ENCODE data around the gene MRGPRF. TPM values are rescaled to one million over a fixed set of nuclear protein-coding genes. Genes with fewer than 3 reads are reported as not detected.
A peak's percentile ranks its signal among the peaks of the same experiment; 100 is the strongest.

MRGPRF gene, protein sequence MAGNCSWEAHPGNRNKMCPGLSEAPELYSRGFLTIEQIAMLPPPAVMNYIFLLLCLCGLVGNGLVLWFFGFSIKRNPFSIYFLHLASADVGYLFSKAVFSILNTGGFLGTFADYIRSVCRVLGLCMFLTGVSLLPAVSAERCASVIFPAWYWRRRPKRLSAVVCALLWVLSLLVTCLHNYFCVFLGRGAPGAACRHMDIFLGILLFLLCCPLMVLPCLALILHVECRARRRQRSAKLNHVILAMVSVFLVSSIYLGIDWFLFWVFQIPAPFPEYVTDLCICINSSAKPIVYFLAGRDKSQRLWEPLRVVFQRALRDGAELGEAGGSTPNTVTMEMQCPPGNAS
- total RNA-seq (2014; rRNA removed; shearing (Covaris generic)) (25.3 and 36.0 TPM in 2 replicates), polyA plus RNA-seq (2016; fragmentation: Nextera tagmentation; extraction: Ambion mirVana) (20.7 and 21.2 TPM in 2 replicates)

DNA sequence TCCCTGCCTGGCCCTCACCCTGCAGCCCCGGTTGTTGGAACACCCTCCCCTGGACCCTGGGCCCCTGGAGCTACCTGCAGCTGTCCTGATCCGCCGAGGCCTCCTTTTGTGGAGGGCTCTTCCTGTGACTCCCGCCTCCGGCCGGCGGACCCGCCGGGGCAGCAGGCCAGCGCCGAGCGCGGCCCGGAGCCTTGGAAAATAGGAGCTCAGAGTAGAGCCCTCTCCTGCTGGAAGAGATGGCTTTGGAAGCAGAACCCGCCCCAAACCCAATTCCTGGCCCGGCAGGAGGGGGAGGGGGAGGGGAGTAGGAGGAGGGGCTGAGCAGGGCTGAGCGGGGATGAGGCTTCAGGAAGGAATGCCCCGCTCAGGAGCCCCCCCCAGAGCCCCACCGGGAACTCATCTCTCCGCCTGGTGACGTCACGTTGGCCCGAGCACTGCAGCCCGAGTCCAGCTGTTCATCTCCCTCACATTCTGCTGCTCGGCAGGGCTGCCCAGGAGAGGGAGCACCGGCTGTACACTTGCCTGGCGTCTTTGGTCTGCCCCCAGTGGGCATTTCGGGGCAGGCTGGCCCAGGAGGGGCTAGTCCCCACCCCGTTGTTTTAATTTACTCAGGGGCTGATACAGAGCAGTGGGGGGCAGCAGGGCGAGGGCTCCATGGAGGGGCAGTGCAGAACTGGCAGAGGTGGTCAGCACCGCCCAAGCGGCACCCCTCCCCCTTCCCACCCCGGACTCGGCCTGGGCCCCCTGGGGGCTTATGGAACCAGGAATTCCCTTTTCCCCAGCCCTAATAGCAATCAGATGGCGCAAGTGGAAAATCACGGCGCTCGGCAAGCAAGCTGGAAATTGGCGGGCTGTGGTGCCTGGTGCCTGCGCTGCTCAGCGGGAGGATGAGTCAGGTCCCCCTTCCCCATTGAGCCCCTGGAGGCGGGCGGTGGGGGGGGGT lies at the start of gene MRGPRF:
TSS of gene MRGPRF (minus strand) at position 238 of the 943 bp plus-strand sequence. CDS start 3,345 bp downstream, outside the sequence.
- peak within 1 kb of the TSS; percentile 76 for H3K4me3 ChIP-seq
- WGBS, 2 experiments (ENCODE audit: low coverage in 1 of 2, low lambda C conversion rate in 2 of 2, missing lambda C conversion rate in 2 of 2): 1% methylated on average over 34 to 37 of the region's 43 CpGs
- H3F3A ChIP-seq (ENCODE audit: insufficient read depth): peaks cover 3% of the 10 kb centered on the region
- peak within 1 kb of the TSS; percentile 90 for H3K9ac ChIP-seq
- DNase-seq: peak; percentile 92
- peak within 1 kb of the TSS; percentile 64 for H2AFZ ChIP-seq
- peaks cover 37% of the 10 kb centered on the region for H3K4me1 ChIP-seq (ENCODE audit: insufficient read depth)
- TF ChIP-seq EZH2 (IDR thresholded peaks at IDR 0.05; ENCODE audit: insufficient read depth, poor library complexity, severe bottlenecking): no peak
- no peak for TF ChIP-seq EZH2phosphoT487 (IDR thresholded peaks at IDR 0.05; ENCODE audit: insufficient read depth, low read depth)
- peak within 1 kb of the TSS; percentile 97 for H3K27ac ChIP-seq
- in situ Hi-C loops (cut with MboI): no loop called here
- H3K4me2 ChIP-seq (ENCODE audit: unreplicated experiment): peak within 1 kb of the TSS; percentile 95
- no peaks in the 10 kb centered on the region for H3K27me3 ChIP-seq (replicated peaks; ENCODE audit: insufficient read depth)
- no peaks in the 10 kb centered on the region for H3K9me3 ChIP-seq (ENCODE audit: low read depth)
- H4K20me1 ChIP-seq (ENCODE audit: insufficient read depth): no peaks in the 10 kb centered on the region
- H3K79me2 ChIP-seq (ENCODE audit: insufficient read depth): 0 out of 2 replicates have a peak, but pooled peaks cover 11% of the 10 kb centered on the region
- H3K9me2 ChIP-seq (ENCODE audit: insufficient read depth): no peaks in the 10 kb centered on the region
- no peaks in the 10 kb centered on the region for H3K36me3 ChIP-seq (ENCODE audit: low read depth)

DNA sequence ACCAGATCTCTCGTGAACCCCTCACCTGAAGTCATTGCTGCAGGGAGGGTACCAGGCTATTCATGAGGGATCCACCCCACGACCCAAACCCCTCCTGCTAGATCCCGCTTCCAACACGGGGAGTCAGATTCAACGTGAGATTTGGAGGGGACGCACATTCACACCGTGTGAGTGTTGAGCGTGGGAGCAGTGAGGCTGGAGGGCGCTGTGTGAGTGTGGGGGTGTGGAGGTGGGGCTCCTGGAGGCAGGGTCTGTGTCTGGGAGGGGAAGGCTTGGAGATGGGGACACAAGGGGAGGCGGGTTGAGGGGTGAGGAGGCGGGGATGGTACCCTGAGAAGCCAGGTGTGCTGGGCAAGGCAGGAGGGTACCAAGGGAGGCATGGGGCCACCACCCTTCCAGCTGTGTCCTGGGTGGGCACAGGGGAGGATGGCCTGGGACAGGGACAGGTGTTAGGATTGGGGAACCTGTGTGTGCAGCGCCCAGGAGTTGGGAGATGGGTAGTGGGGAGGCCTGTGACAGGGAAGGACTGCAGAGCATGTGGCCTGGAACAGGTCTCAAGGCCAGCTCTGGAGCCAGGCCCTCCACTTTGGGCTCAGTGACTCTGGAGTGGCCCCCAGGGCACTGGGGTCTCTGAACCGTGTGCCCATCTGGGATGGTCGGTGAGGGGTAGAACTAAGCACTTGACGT lies 49.3 kb upstream of the MRGPRF start:
- in situ Hi-C loops (cut with MboI): no loop called here
- DNase-seq: no peak
- Histone ChIP-seq H3K27ac (no peak overlapping the region), H3K79me2 (ENCODE audit: insufficient read depth) (no peaks in the 10 kb centered on the region; the same call in 1 of the 2 replicates), H3K27me3 (replicated peaks; ENCODE audit: insufficient read depth) (no peaks in the 10 kb centered on the region), H3K4me3 (no peak overlapping the region), H4K20me1 (ENCODE audit: insufficient read depth) (no peaks in the 10 kb centered on the region), H2AFZ (no peak overlapping the region), H3K9me2 (ENCODE audit: insufficient read depth) (no peaks in the 10 kb centered on the region), H3K9me3 (ENCODE audit: low read depth) (no peaks in the 10 kb centered on the region), H3K9ac (no peak overlapping the region), H3K4me2 (ENCODE audit: unreplicated experiment) (no peak overlapping the region), H3F3A (ENCODE audit: insufficient read depth) (no peaks in the 10 kb centered on the region), H3K36me3 (ENCODE audit: low read depth) (no peaks in the 10 kb centered on the region), H3K4me1 (ENCODE audit: insufficient read depth) (no peaks in the 10 kb centered on the region)
- TF ChIP-seq EZH2phosphoT487 (IDR thresholded peaks at IDR 0.05; ENCODE audit: insufficient read depth, low read depth) (no peak), EZH2 (IDR thresholded peaks at IDR 0.05; ENCODE audit: insufficient read depth, poor library complexity, severe bottlenecking) (no peak)
- 90 to 91% methylated on average over 12 to 15 of the region's 15 CpGs for WGBS, 2 experiments (ENCODE audit: low coverage in 1 of 2, low lambda C conversion rate in 2 of 2, missing lambda C conversion rate in 2 of 2)

DNA sequence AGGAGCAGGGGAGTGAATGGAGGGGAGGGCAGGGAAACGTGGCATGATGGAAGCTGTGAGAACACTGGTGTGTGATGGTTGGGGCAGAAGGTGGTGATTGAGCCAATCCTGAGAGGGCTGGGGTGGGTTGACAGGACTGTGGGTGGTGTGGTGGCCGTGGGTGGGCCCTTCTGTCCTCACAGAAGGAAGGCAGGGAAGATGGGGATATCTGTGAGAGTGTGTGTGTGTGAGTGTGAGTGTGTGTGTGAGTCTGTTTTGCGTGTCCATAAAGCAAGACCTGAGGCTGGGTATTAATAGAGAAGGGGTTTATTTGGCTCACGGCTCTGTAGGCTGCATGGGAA lies 48.6 kb upstream of the MRGPRF start:
- no peak overlapping the region for H3K27ac ChIP-seq
- TF ChIP-seq EZH2phosphoT487 (IDR thresholded peaks at IDR 0.05; ENCODE audit: insufficient read depth, low read depth) (no peak), EZH2 (IDR thresholded peaks at IDR 0.05; ENCODE audit: insufficient read depth, poor library complexity, severe bottlenecking) (no peak)
- no peak overlapping the region for H3K4me3 ChIP-seq
- H3K36me3 ChIP-seq (ENCODE audit: low read depth): no peaks in the 10 kb centered on the region
- no peak for DNase-seq
- in situ Hi-C loops (cut with MboI): no loop called here
- H3F3A ChIP-seq (ENCODE audit: insufficient read depth): no peaks in the 10 kb centered on the region
- H2AFZ ChIP-seq: no peak overlapping the region
- no peaks in the 10 kb centered on the region for H3K27me3 ChIP-seq (replicated peaks; ENCODE audit: insufficient read depth)
- no peaks in the 10 kb centered on the region for H3K9me2 ChIP-seq (ENCODE audit: insufficient read depth)
- no peaks in the 10 kb centered on the region for H3K4me1 ChIP-seq (ENCODE audit: insufficient read depth)
- H4K20me1 ChIP-seq (ENCODE audit: insufficient read depth): no peaks in the 10 kb centered on the region
- no peaks in the 10 kb centered on the region for H3K9me3 ChIP-seq (ENCODE audit: low read depth)
- no peak overlapping the region for H3K4me2 ChIP-seq (ENCODE audit: unreplicated experiment)
- no peaks in the 10 kb centered on the region; the same call in 1 of the 2 replicates for H3K79me2 ChIP-seq (ENCODE audit: insufficient read depth)
- H3K9ac ChIP-seq: no peak overlapping the region
- 59 to 69% methylated on average over 2 to 4 of the region's 4 CpGs for WGBS, 2 experiments (ENCODE audit: low coverage in 1 of 2, low lambda C conversion rate in 2 of 2, missing lambda C conversion rate in 2 of 2)

All from GM23248 (cell line).